MM.1S (cell line): Measurements from ENCODE around the gene ADAD1.

ENCODE experiments used
- CTCF ChIP-seq: fragments of 300-600 bp; sonication (generic); IDR thresholded peaks from 2 replicates; pipeline ENCODE4 v1.5.1; 2016; ENCODE audit warnings: antibody characterized with exemption, low read length, mixed read lengths
- EZH2 ChIP-seq: fragments of 300-600 bp; sonication (generic); optimal IDR thresholded peaks from 2 replicates; pipeline ENCODE3; 2017; ENCODE audit warnings: low read depth, mild to moderate bottlenecking, antibody characterized with exemption, low read length, mixed read lengths
- EZH2phosphoT487 ChIP-seq: fragments of 300-600 bp; sonication (generic); IDR thresholded peaks from 2 replicates; pipeline ENCODE4 v1.6.1; 2018; ENCODE audit warnings: antibody characterized with exemption, low read length

- TF ChIP-seq CTCF (no peak), EZH2phosphoT487 (no peak), EZH2 (no peak)
These were observed 5.4 kb downstream of the ADAD1 start for GRCh38 chr4:122384245-122384644.
